Progenitor cell of endocrine pancreas (in vitro differentiated cells): ENCODE measurements around the gene TEDC1. TPM values are rescaled to one million over a fixed set of nuclear protein-coding genes. Genes with fewer than 3 reads are reported as not detected.

Experiments used
- DNase-seq: peaks from one replicate; pipeline ENCODE4 v3.0.0; 2021; ENCODE audit warnings: low spot score; ENCODE audit not compliant: unreplicated experiment
- H3K27ac Mint-ChIP-seq: 2 replicates; pipeline ENCODE4 v1.8.0; 2021; ENCODE audit warnings: mild to moderate bottlenecking, moderate library complexity, mixed read lengths
- H3K27me3 Mint-ChIP-seq: 2 replicates; pipeline ENCODE4 v1.8.0; 2021; ENCODE audit warnings: mixed read lengths
- H3K36me3 Mint-ChIP-seq: 2 replicates; pipeline ENCODE4 v1.8.0; 2022; ENCODE audit warnings: mixed read lengths; ENCODE audit not compliant: insufficient read depth
- H3K4me1 Mint-ChIP-seq: 2 replicates; pipeline ENCODE4 v1.8.0; 2021; ENCODE audit warnings: low read depth, mixed read lengths
- H3K4me3 Mint-ChIP-seq: 2 replicates; pipeline ENCODE4 v1.8.0; 2021; ENCODE audit warnings: low read depth, mild to moderate bottlenecking, moderate library complexity, mixed read lengths
- H3K9me3 Mint-ChIP-seq: 2 replicates; pipeline ENCODE4 v1.8.0; 2021; ENCODE audit warnings: low read depth, mixed read lengths
- long read RNA-seq: library from polyadenylated mRNA; unstranded; transcript quantifications from one replicate; pipeline ENCODE4 v2.0.0, GENCODE V29; 2020
- total RNA-seq: library from RNA; stranded (reverse); gene quantifications from 2 replicates; pipeline ENCODE4 v1.2.1, GENCODE V29; 2021
- TF ChIP-seq, protein P1 (sequence below): fragments of 200-600 bp; sonication (generic); IDR thresholded peaks from one replicate; pipeline ENCODE4 v1.5.0; 2021; ENCODE audit warnings: antibody characterized with exemption, mild to moderate bottlenecking; ENCODE audit not compliant: unreplicated experiment

The TEDC1 gene, protein sequence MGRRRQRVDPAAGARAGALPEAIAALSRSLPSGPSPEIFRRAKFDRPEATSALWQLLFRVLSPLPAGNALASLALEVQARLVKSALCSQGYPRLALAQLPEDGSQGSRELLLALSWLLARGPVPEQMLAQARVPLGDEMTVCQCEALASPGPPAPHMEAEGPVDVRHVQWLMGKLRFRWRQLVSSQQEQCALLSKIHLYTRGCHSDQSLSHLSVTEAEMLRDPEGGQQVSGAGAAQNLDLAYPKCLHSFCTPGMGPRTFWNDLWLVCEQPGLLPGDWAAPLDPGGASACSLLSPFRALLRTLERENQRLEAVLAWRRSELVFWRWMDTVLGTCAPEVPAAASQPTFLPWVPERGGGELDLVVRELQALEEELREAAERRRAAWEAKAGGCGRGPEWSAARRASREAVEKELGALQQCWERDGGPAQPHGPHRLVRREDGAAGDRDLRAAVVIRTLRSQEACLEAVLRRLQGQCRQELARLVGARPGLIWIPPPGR
- total RNA-seq: 20.5 and 20.8 TPM in 2 replicates
- long read RNA-seq: 0 reads

DNA sequence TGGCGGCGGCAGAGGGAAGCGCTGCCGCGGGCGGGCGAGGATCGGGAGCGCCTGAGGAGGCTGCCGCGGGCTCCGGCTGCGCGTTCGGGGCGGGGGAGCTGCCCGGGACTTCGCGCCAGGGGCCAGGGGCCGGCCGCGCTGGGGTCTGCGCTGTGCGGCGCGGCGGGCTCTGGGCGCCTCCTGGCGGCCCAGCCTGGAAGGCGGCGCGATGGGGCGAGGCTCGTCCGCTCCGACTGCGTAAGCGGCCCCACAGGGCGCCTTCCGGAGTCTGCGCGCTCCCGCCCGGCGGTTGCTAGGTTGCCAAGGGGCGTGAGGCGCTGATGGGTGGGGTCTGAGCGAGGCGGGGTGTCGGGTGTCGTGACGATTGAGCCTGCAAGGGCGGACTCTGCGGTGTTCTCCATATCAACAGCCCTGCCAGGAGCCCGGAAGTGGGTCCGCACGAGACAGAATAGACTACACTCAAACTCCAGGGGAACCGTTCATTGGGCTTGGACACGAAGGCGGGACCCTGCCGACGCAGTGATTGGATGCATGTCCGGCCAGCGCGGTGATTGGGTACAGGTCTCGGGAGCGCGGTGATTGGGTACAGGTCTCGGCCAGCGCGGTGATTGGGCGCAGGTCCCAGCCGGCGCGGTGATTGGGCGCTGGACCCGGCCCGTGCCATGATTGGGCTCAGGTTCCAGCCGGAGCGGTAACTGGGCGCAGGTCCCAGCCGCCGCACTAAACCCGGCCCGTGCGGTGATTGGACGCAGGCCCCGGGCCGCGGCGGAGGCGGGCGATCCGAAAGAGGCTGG is at the start of gene TEDC1:
Gene TEDC1, plus strand, starts transcription at position 675 of the 794 bp plus-strand sequence. CDS start 130 bp downstream, outside the sequence.
- Mint-ChIP-seq H3K36me3 (no peaks in the 10 kb centered on the region), H3K4me1 (peaks cover 6% of the 10 kb centered on the region), H3K4me3 (peak within 1 kb of the TSS; percentile 78), H3K27ac (peak within 1 kb of the TSS; percentile 96), H3K27me3 (peaks cover 8% of the 10 kb centered on the region), H3K9me3 (no peaks in the 10 kb centered on the region)
- DNase-seq: peak; percentile 98
- TF ChIP-seq, protein P1, sequence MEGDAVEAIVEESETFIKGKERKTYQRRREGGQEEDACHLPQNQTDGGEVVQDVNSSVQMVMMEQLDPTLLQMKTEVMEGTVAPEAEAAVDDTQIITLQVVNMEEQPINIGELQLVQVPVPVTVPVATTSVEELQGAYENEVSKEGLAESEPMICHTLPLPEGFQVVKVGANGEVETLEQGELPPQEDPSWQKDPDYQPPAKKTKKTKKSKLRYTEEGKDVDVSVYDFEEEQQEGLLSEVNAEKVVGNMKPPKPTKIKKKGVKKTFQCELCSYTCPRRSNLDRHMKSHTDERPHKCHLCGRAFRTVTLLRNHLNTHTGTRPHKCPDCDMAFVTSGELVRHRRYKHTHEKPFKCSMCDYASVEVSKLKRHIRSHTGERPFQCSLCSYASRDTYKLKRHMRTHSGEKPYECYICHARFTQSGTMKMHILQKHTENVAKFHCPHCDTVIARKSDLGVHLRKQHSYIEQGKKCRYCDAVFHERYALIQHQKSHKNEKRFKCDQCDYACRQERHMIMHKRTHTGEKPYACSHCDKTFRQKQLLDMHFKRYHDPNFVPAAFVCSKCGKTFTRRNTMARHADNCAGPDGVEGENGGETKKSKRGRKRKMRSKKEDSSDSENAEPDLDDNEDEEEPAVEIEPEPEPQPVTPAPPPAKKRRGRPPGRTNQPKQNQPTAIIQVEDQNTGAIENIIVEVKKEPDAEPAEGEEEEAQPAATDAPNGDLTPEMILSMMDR: peak; percentile 87

DNA sequence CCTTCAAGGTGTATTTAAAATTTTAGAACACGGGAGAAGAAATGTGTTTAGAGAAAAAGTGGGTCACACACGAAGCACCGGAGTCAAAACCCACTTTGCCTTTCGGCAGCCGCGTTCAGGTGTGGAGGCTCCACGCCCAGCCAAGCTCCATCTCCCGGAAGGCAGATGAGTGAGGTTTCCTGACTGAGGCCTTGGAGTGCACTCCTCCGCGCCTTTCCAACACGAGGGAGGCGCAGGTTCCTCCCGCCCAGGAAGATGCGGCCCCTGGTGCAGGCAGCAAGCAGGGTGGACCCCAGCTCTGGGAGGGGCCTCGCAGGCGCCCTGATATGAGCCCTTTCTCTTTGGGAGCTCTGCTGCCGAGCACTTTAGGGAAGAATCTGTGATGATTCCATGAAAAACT is 48.9 kb upstream of the TEDC1 start:
- Mint-ChIP-seq H3K36me3 (peaks cover 7% of the 10 kb centered on the region), H3K9me3 (no peaks in the 10 kb centered on the region), H3K4me3 (no peak overlapping the region), H3K4me1 (no peaks in the 10 kb centered on the region), H3K27me3 (no peaks in the 10 kb centered on the region), H3K27ac (no peak overlapping the region)
- TF ChIP-seq, protein P1: no peak
- no peak for DNase-seq

DNA sequence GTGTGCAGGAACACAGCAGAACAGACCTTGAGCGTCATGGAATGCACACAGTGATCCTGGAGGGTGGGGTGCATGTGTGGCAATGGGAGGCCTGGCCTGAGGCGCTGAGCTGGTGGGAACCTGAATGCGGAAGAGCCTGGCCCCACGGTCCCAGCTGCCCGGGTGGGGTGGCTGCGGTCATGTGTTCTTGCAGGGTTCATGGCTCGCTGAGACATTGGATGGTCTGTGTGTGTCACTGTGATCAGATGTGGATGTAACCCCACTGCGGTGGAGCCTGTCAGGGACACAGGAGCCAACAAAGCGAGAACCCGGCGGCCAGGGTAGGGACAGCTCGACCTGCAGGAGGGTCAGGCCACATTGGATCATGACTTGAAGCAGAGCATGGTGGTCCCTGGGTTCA is 48.2 kb upstream of the TEDC1 start:
- Mint-ChIP-seq H3K9me3 (no peaks in the 10 kb centered on the region), H3K27ac (peak overlapping the region; percentile 13), H3K27me3 (no peaks in the 10 kb centered on the region), H3K4me3 (no peak overlapping the region), H3K36me3 (peaks cover 7% of the 10 kb centered on the region), H3K4me1 (no peaks in the 10 kb centered on the region)
- DNase-seq: no peak
- TF ChIP-seq, protein P1: no peak

DNA sequence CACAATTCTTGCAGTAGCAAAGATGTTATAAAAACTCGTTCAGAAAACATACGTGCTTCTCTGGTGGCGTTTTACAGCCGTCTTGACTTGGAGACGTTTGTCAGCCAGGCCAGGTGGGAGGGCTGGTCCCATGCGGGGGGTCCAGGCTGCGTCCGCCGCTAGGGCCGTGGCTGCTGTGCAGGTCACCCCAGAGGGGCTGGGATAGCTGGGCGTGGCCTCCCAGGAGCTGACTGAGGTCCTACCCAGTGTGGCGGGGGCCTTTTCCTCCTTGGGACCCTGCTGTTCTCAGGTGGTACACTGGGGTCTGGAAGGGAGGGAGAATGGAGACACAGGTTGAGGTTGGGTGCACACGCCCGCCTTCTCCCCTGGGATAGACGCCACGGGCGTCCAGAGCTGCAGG is 46.2 kb upstream of the TEDC1 start:
- Mint-ChIP-seq H3K9me3 (no peaks in the 10 kb centered on the region), H3K27me3 (no peaks in the 10 kb centered on the region), H3K4me3 (no peak overlapping the region), H3K4me1 (no peaks in the 10 kb centered on the region), H3K36me3 (peaks cover 7% of the 10 kb centered on the region), H3K27ac (no peak overlapping the region)
- DNase-seq: no peak
- TF ChIP-seq, protein P1: no peak

DNA sequence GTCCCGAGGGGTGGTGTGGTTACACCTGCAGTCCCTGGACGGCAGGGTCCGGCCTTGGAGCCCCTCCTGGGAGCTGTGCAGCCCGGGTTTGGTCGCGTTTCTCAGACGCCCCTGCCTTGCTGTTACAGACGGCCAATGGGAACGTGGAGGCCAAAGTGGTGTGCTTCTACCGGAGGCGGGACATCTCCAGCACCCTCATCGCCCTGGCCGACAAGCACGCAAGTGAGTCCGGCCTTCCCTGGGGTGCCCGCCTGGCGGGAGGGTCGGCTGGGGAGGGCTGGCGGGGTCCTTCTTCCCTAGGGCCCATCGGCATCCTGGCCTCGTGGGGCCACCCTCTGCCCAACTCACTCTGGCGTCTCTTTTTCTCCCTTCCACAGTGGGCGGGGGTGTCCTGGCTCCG is 45.8 kb upstream of the TEDC1 start:
- no peak for DNase-seq
- Mint-ChIP-seq H3K27ac (no peak overlapping the region), H3K36me3 (peaks cover 7% of the 10 kb centered on the region), H3K27me3 (no peaks in the 10 kb centered on the region), H3K4me1 (no peaks in the 10 kb centered on the region), H3K4me3 (no peak overlapping the region), H3K9me3 (no peaks in the 10 kb centered on the region)
- TF ChIP-seq, protein P1: no peak
